SK-N-SH (cell line): Measurements from ENCODE around the gene CEP120. TPM values are rescaled to one million over a fixed set of nuclear protein-coding genes. Genes with fewer than 3 reads are reported as not detected.

Experiments
- CTCF ChIA-PET: fragments of 300-600, 350-600 bp; formaldehyde crosslinking; extraction: SDS; loops from one replicate; lab custom pipeline; 2021; lab: Yijun Ruan, JAX
- POLR2A ChIA-PET: fragments of 350-600 bp; sonication (Branson Sonifier 250); formaldehyde crosslinking; extraction: SDS; loops from one replicate; lab custom pipeline; 2020; ENCODE audit warnings: antibody characterized with exemption, inconsistent platforms; lab: Yijun Ruan, JAX
- DNase-seq: peaks from one replicate; pipeline ENCODE4 v3.0.0; 2012
- H2AFZ ChIP-seq: fragments of 200-600 bp; sonication (generic); 2 replicates; pipeline ENCODE4 v1.8.1; 2016; ENCODE audit warnings: antibody characterized with exemption, mild to moderate bottlenecking, low read depth
- H3F3A ChIP-seq: fragments of 200-600 bp; sonication (generic); replicated peaks from 2 replicates; pipeline ENCODE3; 2016; ENCODE audit warnings: antibody characterized with exemption, mild to moderate bottlenecking; ENCODE audit not compliant: insufficient read depth
- H3K27ac ChIP-seq, 2 experiments: fragments of 200-500 bp in 1 of 2; fragments of 200-600 bp in 1 of 2; sonication (Bioruptor generic) in 1 of 2; sonication (generic), shearing (Covaris generic) in 1 of 2; 2 replicates each; pipeline versions ENCODE4 v1.5.1 to v1.6.1; 2014 to 2016; ENCODE audit warnings: low read depth in 2 of 2, inconsistent platforms in 1 of 2, low read length in 1 of 2, mild to moderate bottlenecking in 1 of 2, mixed read lengths in 1 of 2
- H3K27me3 ChIP-seq: fragments of 200-600 bp; sonication (generic), shearing (Covaris generic); 2 replicates; pipeline ENCODE4 v1.6.1; 2016; ENCODE audit warnings: mixed run types; ENCODE audit not compliant: insufficient read depth
- H3K36me3 ChIP-seq, 2 experiments: fragments of 200-500 bp in 1 of 2; fragments of 200-600 bp in 1 of 2; sonication (Bioruptor generic) in 1 of 2; sonication (generic) in 1 of 2; replicated peaks in 1 of 2; 2 replicates each; pipeline versions ENCODE3 to v1.5.1; 2014 to 2016; ENCODE audit warnings: low read length in 1 of 2, mild to moderate bottlenecking in 1 of 2; ENCODE audit not compliant: insufficient read depth in 2 of 2, control insufficient read depth in 1 of 2
- H3K4me1 ChIP-seq, 2 experiments: fragments of 200-500 bp in 1 of 2; fragments of 200-600 bp in 1 of 2; sonication (Bioruptor generic) in 1 of 2; sonication (generic), shearing (Covaris generic) in 1 of 2; 2 replicates each; pipeline versions ENCODE4 v1.5.1 to v1.6.1; 2014 to 2016; ENCODE audit warnings: low read depth in 1 of 2, low read length in 1 of 2, mixed run types in 1 of 2; ENCODE audit not compliant: insufficient read depth in 2 of 2, control insufficient read depth in 1 of 2
- H3K4me2 ChIP-seq: fragments of 200-600 bp; sonication (generic), shearing (Covaris generic); 2 replicates; pipeline ENCODE4 v1.6.1; 2017; ENCODE audit warnings: mixed run types
- H3K4me3 ChIP-seq, 2 experiments: fragments of 200-500 bp in 1 of 2; fragments of 200-600 bp in 1 of 2; sonication (Bioruptor generic) in 1 of 2; sonication (generic), shearing (Covaris generic) in 1 of 2; 2 replicates each; pipeline versions ENCODE4 v1.5.1 to v1.8.1; 2014 to 2016; ENCODE audit warnings: low read depth in 2 of 2, inconsistent platforms in 1 of 2, low read length in 1 of 2, mild to moderate bottlenecking in 1 of 2, mixed read lengths in 1 of 2, moderate library complexity in 1 of 2
- H3K79me2 ChIP-seq: fragments of 200-600 bp; sonication (generic); 2 replicates; pipeline ENCODE4 v1.8.1; 2017; ENCODE audit warnings: mild to moderate bottlenecking; ENCODE audit not compliant: insufficient read depth
- H3K9ac ChIP-seq: fragments of 200-600 bp; sonication (generic); 2 replicates; pipeline ENCODE4 v1.6.1; 2017; ENCODE audit warnings: mixed run types
- H3K9me2 ChIP-seq: fragments of 200-600 bp; sonication (generic); 2 replicates; pipeline ENCODE4 v1.6.1; 2017; ENCODE audit warnings: mixed run types
- H3K9me3 ChIP-seq: fragments of 200-600 bp; sonication (generic); 2 replicates; pipeline ENCODE4 v1.6.1; 2017; ENCODE audit warnings: mixed run types, mild to moderate bottlenecking, moderate library complexity
- H4K20me1 ChIP-seq: fragments of 200-600 bp; sonication (generic); 2 replicates; pipeline ENCODE4 v1.6.1; 2017; ENCODE audit warnings: mild to moderate bottlenecking, mixed run types; ENCODE audit not compliant: insufficient read depth
- EZH2phosphoT487 ChIP-seq: fragments of 200-600 bp; sonication (generic); IDR thresholded peaks from 2 replicates; pipeline ENCODE4 v1.6.1; 2017; ENCODE audit warnings: low read depth, mixed run types, mild to moderate bottlenecking, antibody characterized with exemption, moderate library complexity, borderline replicate concordance
- FOSL2 ChIP-seq: IDR thresholded peaks from 2 replicates; pipeline ENCODE4 v1.4.0; 2012; ENCODE audit warnings: low read depth, mild to moderate bottlenecking, moderate library complexity, borderline replicate concordance
- FOXJ3 ChIP-seq: sonication (generic); formaldehyde crosslinking; IDR thresholded peaks from 2 replicates; pipeline ENCODE4 v1.5.1; 2020; ENCODE audit warnings: mild to moderate bottlenecking, missing genetic modification reagents
- FOXM1 ChIP-seq: IDR thresholded peaks from 2 replicates; pipeline ENCODE4 v1.4.0; 2012; ENCODE audit warnings: low read depth, mild to moderate bottlenecking
- GABPA ChIP-seq: IDR thresholded peaks from 2 replicates; pipeline ENCODE4 v1.4.0; 2012; ENCODE audit warnings: low read depth, mild to moderate bottlenecking
- IRF3 ChIP-seq: fragments of 150-350 bp; IDR thresholded peaks from 2 replicates; pipeline ENCODE4 v1.6.1; 2016; ENCODE audit warnings: mild to moderate bottlenecking, low read depth, low read length
- MEF2A ChIP-seq: IDR thresholded peaks from 2 replicates; pipeline ENCODE4 v1.4.0; 2012; ENCODE audit warnings: low read depth, borderline replicate concordance
- NRF1 ChIP-seq: IDR thresholded peaks from 2 replicates; pipeline ENCODE4 v1.6.1; 2012; ENCODE audit warnings: low read depth, mild to moderate bottlenecking, low read length
- RXRA ChIP-seq: IDR thresholded peaks from 2 replicates; pipeline ENCODE4 v1.4.0; 2012; ENCODE audit warnings: low read depth, mild to moderate bottlenecking, borderline replicate concordance
- SMC3 ChIP-seq: IDR thresholded peaks from 2 replicates; pipeline ENCODE4 v1.6.1; 2012; ENCODE audit warnings: low read depth, low read length, improper control_type of control experiment
- TCF12 ChIP-seq: IDR thresholded peaks from 2 replicates; pipeline ENCODE4 v1.4.0; 2012
- TEAD4 ChIP-seq: IDR thresholded peaks from 2 replicates; pipeline ENCODE4 v1.4.0; 2012; ENCODE audit warnings: mild to moderate bottlenecking, borderline replicate concordance; ENCODE audit not compliant: insufficient read depth
- WGBS: methylation state at CpG from one replicate; pipeline ENCODE4 v1.1.6; 2017; ENCODE audit warnings: low lambda C conversion rate; 5-methylcytosine and 5-hydroxymethylcytosine counted together
- polyA plus RNA-seq, 3 experiments: library from polyadenylated mRNA; depleted of rRNA; stranded (reverse); fragments of >200 nt; gene quantifications; 2 replicates each; pipeline ENCODE4 v1.2.3, GENCODE V29; 2012
- TF ChIP-seq, protein P1 (sequence below): fragments of 150-350 bp; IDR thresholded peaks from 2 replicates; pipeline ENCODE4 v1.6.1; 2017; ENCODE audit warnings: antibody characterized with exemption, low read length, low read depth, borderline replicate concordance
- TF ChIP-seq, protein P2 (sequence below): IDR thresholded peaks from 2 replicates; pipeline ENCODE4 v1.6.1; 2012; ENCODE audit warnings: mild to moderate bottlenecking, low read depth, low read length, moderate library complexity

Gene CEP120
- polyA plus RNA-seq, 1 of the 3 experiments (the other 2 are of a cell fraction): 5.0 TPM

DNA sequence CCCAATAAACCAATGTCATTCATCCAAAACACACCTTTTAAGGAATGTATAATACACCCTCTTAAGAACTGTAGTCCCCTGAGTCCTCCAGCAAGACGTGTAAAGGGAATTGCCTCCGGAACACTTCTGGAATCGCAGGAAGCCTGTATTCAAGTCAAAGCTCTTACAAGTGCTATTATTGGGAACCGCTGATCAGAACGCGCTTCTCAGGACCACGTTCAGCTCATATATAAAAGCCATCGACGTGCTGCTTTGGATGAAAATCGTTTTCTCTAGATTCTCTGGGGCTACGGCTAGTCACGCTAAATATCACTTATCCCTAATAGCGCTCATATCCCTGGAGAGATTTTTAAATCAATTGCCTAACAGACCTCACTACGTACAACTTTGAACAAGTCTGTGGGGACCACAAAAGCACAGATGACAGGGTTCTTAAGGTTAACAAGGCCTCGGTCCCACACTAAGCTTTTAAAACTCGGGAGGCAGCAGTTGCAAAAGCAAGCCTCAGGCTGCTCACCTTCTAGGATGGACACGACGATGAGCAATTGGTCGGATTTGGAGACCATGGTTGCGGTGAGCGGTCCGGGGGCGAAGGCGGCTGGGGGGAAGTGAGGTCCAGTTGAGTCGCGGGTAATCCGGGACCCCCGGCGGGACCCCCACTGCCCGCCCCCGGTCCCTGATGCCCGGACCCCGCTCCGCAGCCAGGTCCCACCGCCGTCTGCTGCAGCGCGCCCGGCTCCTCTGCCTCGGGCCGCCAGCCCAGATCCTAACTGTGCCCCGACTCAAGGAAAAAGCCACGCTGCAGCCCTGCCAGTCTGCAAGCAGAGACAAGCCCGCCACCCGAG is 548 bp downstream of the CEP120 start:
- WGBS: 2% methylated on average over 22 of the region's 45 CpGs
- H4K20me1 ChIP-seq: no peaks in the 10 kb centered on the region
- ChIA-PET CTCF (interaction anchor here (0.6 to 6.5 kb wide), 36 partner anchors 9 to 923 kb away, joined by 3 to 45 read pairs (median 4); no protein-coding TSS in a partner anchor), POLR2A (interaction anchor here (1.0 to 2.7 kb wide), 7 partner anchors 10 to 95 kb away, joined by 3 to 28 read pairs (median 4); partner anchors contain the start of gene CSNK1G3)
- H3K9me3 ChIP-seq: no peaks in the 10 kb centered on the region
- no peak for DNase-seq
- peak overlapping the region; percentile 66 to 89 for H3K27ac ChIP-seq
- peak overlapping the region; percentile 72 to 91 for H3K4me3 ChIP-seq
- H3K9ac ChIP-seq: peak overlapping the region; percentile 77
- peak overlapping the region; percentile 83 for H2AFZ ChIP-seq
- no peaks in the 10 kb centered on the region for H3F3A ChIP-seq
- H3K4me1 ChIP-seq: peaks cover 10 to 11% of the 10 kb centered on the region in 2 experiments; a peak in 3 of 4 replicates
- peak overlapping the region; percentile 85 for H3K4me2 ChIP-seq
- peaks cover 4 to 8% of the 10 kb centered on the region in 2 experiments for H3K36me3 ChIP-seq
- H3K9me2 ChIP-seq: no peaks in the 10 kb centered on the region
- peaks cover 41% of the 10 kb centered on the region for H3K79me2 ChIP-seq
- H3K27me3 ChIP-seq: no peaks in the 10 kb centered on the region
- TF ChIP-seq RXRA: no peak
- TF ChIP-seq TEAD4: 0 out of 2 replicates have a peak, but pooled peaks have one; percentile 11

GRCh38 chr5:123421773-123422172 is 1.4 kb downstream of the CEP120 start:
- Histone ChIP-seq H3K79me2 (peaks cover 41% of the 10 kb centered on the region), H3K9me2 (no peaks in the 10 kb centered on the region), H3K9ac (peak overlapping the region; percentile 77; the same call in 1 of the 2 replicates), H3K27ac (no peak overlapping the region), H3K27me3 (no peaks in the 10 kb centered on the region), H3K4me1 (peaks cover 10 to 11% of the 10 kb centered on the region in 2 experiments; a peak in 3 of 4 replicates), H2AFZ (peak overlapping the region; percentile 83; the same call in 1 of the 2 replicates), H4K20me1 (no peaks in the 10 kb centered on the region), H3K4me2 (peak overlapping the region; percentile 85), H3K9me3 (no peaks in the 10 kb centered on the region), H3F3A (no peaks in the 10 kb centered on the region), H3K36me3 (peaks cover 6 to 11% of the 10 kb centered on the region in 2 experiments), H3K4me3 (peak overlapping the region; percentile 72 to 91)
- WGBS: 42% methylated on average over 2 of the region's 2 CpGs
- TF ChIP-seq GABPA: no peak
- no peak for TF ChIP-seq NRF1
- TF ChIP-seq, protein P1, sequence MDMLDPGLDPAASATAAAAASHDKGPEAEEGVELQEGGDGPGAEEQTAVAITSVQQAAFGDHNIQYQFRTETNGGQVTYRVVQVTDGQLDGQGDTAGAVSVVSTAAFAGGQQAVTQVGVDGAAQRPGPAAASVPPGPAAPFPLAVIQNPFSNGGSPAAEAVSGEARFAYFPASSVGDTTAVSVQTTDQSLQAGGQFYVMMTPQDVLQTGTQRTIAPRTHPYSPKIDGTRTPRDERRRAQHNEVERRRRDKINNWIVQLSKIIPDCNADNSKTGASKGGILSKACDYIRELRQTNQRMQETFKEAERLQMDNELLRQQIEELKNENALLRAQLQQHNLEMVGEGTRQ: no peak
- no peak for DNase-seq
- CTCF ChIA-PET: interaction anchor here (1.1 to 6.5 kb wide), 5 partner anchors 10 to 190 kb away, joined by 3 to 45 read pairs (median 13); no protein-coding TSS in a partner anchor
- POLR2A ChIA-PET: interaction anchor here (2.7 kb wide), 1 partner anchor 91 kb away, joined by 28 read pairs; the partner anchor contains the start of gene CSNK1G3

DNA sequence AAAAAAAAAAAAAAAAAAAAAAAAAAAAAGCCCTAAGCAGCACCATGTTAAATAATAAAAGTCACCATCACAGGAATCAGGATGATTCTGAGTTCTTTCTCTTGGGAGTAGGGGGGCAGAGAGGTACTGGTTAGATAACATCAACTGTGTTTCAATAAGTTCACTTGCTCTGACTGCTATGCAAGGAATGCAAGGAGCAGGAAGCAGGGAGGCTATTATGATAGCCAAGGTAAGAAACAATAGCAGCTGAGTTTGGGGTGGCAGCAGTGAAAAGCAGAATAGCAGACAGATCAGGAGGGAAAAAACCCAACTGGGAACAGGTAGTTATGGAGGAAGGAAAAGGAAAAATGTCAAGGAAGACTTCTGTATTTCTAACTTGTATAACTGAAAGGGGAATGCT is 8.2 kb downstream of the CEP120 start:
- Histone ChIP-seq H3K9me3 (no peaks in the 10 kb centered on the region), H3K9ac (no peak overlapping the region), H3K79me2 (peaks cover 16% of the 10 kb centered on the region; the same call in 1 of the 2 replicates), H3K4me3 (no peak overlapping the region), H3K4me2 (no peak overlapping the region), H3K9me2 (no peaks in the 10 kb centered on the region), H4K20me1 (no peaks in the 10 kb centered on the region), H3K36me3 (peaks cover 38 to 39% of the 10 kb centered on the region in 2 experiments), H3K27me3 (no peaks in the 10 kb centered on the region), H3K4me1 (no peaks in the 10 kb centered on the region; a peak in 1 of 4 replicates), H3K27ac (no peak overlapping the region), H2AFZ (no peak overlapping the region), H3F3A (no peaks in the 10 kb centered on the region)
- POLR2A ChIA-PET: no interaction called here
- DNase-seq: no peak
- CTCF ChIA-PET: interaction anchor here (0.6 kb wide), 1 partner anchor 918 kb away, joined by 3 read pairs; no protein-coding TSS in a partner anchor
- TF ChIP-seq FOSL2: no peak
- TF ChIP-seq MEF2A: no peak
- TF ChIP-seq IRF3: no peak
- TF ChIP-seq, protein P2, sequence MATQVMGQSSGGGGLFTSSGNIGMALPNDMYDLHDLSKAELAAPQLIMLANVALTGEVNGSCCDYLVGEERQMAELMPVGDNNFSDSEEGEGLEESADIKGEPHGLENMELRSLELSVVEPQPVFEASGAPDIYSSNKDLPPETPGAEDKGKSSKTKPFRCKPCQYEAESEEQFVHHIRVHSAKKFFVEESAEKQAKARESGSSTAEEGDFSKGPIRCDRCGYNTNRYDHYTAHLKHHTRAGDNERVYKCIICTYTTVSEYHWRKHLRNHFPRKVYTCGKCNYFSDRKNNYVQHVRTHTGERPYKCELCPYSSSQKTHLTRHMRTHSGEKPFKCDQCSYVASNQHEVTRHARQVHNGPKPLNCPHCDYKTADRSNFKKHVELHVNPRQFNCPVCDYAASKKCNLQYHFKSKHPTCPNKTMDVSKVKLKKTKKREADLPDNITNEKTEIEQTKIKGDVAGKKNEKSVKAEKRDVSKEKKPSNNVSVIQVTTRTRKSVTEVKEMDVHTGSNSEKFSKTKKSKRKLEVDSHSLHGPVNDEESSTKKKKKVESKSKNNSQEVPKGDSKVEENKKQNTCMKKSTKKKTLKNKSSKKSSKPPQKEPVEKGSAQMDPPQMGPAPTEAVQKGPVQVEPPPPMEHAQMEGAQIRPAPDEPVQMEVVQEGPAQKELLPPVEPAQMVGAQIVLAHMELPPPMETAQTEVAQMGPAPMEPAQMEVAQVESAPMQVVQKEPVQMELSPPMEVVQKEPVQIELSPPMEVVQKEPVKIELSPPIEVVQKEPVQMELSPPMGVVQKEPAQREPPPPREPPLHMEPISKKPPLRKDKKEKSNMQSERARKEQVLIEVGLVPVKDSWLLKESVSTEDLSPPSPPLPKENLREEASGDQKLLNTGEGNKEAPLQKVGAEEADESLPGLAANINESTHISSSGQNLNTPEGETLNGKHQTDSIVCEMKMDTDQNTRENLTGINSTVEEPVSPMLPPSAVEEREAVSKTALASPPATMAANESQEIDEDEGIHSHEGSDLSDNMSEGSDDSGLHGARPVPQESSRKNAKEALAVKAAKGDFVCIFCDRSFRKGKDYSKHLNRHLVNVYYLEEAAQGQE: no peak
- TF ChIP-seq FOXM1: no peak
- no peak for TF ChIP-seq EZH2phosphoT487
- no peak for TF ChIP-seq FOXJ3 (CRISPR knock-in tag)
- TF ChIP-seq SMC3: no peak
- no peak for TF ChIP-seq TCF12
